Ishikawa (cell line): ENCODE measurements around the gene AMPD2.

Experiments
- CEBPB ChIP-seq: IDR thresholded peaks from 2 replicates; pipeline ENCODE4 v1.6.1; 2012
- EGR1 ChIP-seq: IDR thresholded peaks from 2 replicates; pipeline ENCODE4 v1.6.1; 2012
- EP300 ChIP-seq: IDR thresholded peaks from 2 replicates; pipeline ENCODE4 v1.6.1; 2012; ENCODE audit warnings: borderline replicate concordance
- RAD21 ChIP-seq: IDR thresholded peaks from 2 replicates; pipeline ENCODE4 v1.6.1; 2012; ENCODE audit warnings: low read depth
- TAF1 ChIP-seq: IDR thresholded peaks from 2 replicates; pipeline ENCODE4 v1.6.1; 2012; ENCODE audit warnings: low read depth, mild to moderate bottlenecking
- TEAD4 ChIP-seq: IDR thresholded peaks from 2 replicates; pipeline ENCODE4 v1.6.1; 2012
- YY1 ChIP-seq: IDR thresholded peaks from 2 replicates; pipeline ENCODE4 v1.6.1; 2012; ENCODE audit warnings: low read depth
- TF ChIP-seq, protein P1 (sequence below): IDR thresholded peaks from 2 replicates; pipeline ENCODE4 v1.6.1; 2012; ENCODE audit warnings: low read depth, mild to moderate bottlenecking
- TF ChIP-seq, protein P2 (sequence below): IDR thresholded peaks from 2 replicates; pipeline ENCODE4 v1.6.1; 2012
- TF ChIP-seq, protein P3 (sequence below): IDR thresholded peaks from 2 replicates; pipeline ENCODE4 v1.6.1; 2012

- TF ChIP-seq EP300 (no peak), CEBPB (no peak), EGR1 (no peak), RAD21 (no peak), YY1 (no peak), TAF1 (no peak), TEAD4 (no peak)
- TF ChIP-seq, protein P1, sequence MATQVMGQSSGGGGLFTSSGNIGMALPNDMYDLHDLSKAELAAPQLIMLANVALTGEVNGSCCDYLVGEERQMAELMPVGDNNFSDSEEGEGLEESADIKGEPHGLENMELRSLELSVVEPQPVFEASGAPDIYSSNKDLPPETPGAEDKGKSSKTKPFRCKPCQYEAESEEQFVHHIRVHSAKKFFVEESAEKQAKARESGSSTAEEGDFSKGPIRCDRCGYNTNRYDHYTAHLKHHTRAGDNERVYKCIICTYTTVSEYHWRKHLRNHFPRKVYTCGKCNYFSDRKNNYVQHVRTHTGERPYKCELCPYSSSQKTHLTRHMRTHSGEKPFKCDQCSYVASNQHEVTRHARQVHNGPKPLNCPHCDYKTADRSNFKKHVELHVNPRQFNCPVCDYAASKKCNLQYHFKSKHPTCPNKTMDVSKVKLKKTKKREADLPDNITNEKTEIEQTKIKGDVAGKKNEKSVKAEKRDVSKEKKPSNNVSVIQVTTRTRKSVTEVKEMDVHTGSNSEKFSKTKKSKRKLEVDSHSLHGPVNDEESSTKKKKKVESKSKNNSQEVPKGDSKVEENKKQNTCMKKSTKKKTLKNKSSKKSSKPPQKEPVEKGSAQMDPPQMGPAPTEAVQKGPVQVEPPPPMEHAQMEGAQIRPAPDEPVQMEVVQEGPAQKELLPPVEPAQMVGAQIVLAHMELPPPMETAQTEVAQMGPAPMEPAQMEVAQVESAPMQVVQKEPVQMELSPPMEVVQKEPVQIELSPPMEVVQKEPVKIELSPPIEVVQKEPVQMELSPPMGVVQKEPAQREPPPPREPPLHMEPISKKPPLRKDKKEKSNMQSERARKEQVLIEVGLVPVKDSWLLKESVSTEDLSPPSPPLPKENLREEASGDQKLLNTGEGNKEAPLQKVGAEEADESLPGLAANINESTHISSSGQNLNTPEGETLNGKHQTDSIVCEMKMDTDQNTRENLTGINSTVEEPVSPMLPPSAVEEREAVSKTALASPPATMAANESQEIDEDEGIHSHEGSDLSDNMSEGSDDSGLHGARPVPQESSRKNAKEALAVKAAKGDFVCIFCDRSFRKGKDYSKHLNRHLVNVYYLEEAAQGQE = no peak
- TF ChIP-seq, protein P2, sequence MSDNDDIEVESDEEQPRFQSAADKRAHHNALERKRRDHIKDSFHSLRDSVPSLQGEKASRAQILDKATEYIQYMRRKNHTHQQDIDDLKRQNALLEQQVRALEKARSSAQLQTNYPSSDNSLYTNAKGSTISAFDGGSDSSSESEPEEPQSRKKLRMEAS = no peak
- TF ChIP-seq, protein P3, sequence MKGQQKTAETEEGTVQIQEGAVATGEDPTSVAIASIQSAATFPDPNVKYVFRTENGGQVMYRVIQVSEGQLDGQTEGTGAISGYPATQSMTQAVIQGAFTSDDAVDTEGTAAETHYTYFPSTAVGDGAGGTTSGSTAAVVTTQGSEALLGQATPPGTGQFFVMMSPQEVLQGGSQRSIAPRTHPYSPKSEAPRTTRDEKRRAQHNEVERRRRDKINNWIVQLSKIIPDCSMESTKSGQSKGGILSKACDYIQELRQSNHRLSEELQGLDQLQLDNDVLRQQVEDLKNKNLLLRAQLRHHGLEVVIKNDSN = no peak
Observed at GRCh38 chr1:109649491-109649914, 29.9 kb downstream of the AMPD2 start.
